Keratinocyte (primary cell): ENCODE data around the gene UTY.

Experiments used
- CTCF ChIP-seq, 3 experiments: IDR thresholded peaks in 1 of 3; conservative IDR thresholded peaks in 1 of 3; optimal IDR thresholded peaks in 1 of 3; 2 replicates in 2 of 3; 3 replicates in 1 of 3; pipeline versions ENCODE3 to v1.5.1; 2011; ENCODE audit warnings: low read length in 3 of 3, mild to moderate bottlenecking in 3 of 3, moderate library complexity in 2 of 3, control low read depth in 1 of 3, inconsistent platforms in 1 of 3; ENCODE audit not compliant: insufficient read depth in 2 of 3; ENCODE audit errors: extremely low read depth in 1 of 3
- EZH2 ChIP-seq: IDR thresholded peaks from one replicate; pipeline ENCODE4 v1.6.1; 2012; ENCODE audit warnings: inconsistent platforms, mild to moderate bottlenecking, low read length, moderate library complexity

- TF ChIP-seq CTCF (optimal IDR thresholded peaks at IDR 0.05 in 1 of 3, IDR thresholded peaks at IDR 0.05 in 1 of 3, conservative IDR thresholded peaks at IDR 0.05 in 1 of 3; ENCODE audit: extremely low read depth in 1 of 3, insufficient read depth in 2 of 3, low read length in 3 of 3), result no peak
- TF ChIP-seq EZH2, result no peak
These were observed 56.5 kb downstream of the UTY start for GRCh38 chrY:13423281-13423732.
